OCI-LY1 (cell line): ENCODE results near the gene TICAM1.

Experiments
- H2AFZ ChIP-seq: fragments of 200-600 bp; sonication (generic), shearing (Covaris generic); 2 replicates; pipeline ENCODE4 v1.6.0; 2014; ENCODE audit warnings: antibody characterized with exemption, mild to moderate bottlenecking, low read length
- H3F3A ChIP-seq: fragments of 200-600 bp; sonication (generic), shearing (Covaris generic); 2 replicates; pipeline ENCODE4 v1.6.0; 2014; ENCODE audit warnings: mild to moderate bottlenecking, antibody characterized with exemption, low read length, moderate library complexity; ENCODE audit not compliant: insufficient read depth
- H3K27ac ChIP-seq: fragments of 200-600 bp; sonication (generic); 2 replicates; pipeline ENCODE4 v1.5.1; 2014; ENCODE audit warnings: low read length, mixed run types, mild to moderate bottlenecking, low read depth; ENCODE audit not compliant: poor library complexity, severe bottlenecking
- H3K27me3 ChIP-seq: fragments of 200-600 bp; sonication (generic); 2 replicates; pipeline ENCODE4 v1.6.0; 2014; ENCODE audit warnings: antibody characterized with exemption, mild to moderate bottlenecking, low read length, moderate library complexity; ENCODE audit not compliant: insufficient read depth
- H3K36me3 ChIP-seq: fragments of 200-600 bp; sonication (generic); 2 replicates; pipeline ENCODE4 v1.6.1; 2014; ENCODE audit warnings: mild to moderate bottlenecking, antibody characterized with exemption, low read length, moderate library complexity, mixed read lengths; ENCODE audit not compliant: insufficient read depth
- H3K4me1 ChIP-seq: fragments of 200-600 bp; sonication (generic); 2 replicates; pipeline ENCODE4 v1.5.1; 2014; ENCODE audit warnings: mild to moderate bottlenecking, low read length, moderate library complexity; ENCODE audit not compliant: insufficient read depth, severe bottlenecking
- H3K4me2 ChIP-seq: fragments of 200-600 bp; sonication (generic), shearing (Covaris generic); 2 replicates; pipeline ENCODE4 v1.6.1; 2014; ENCODE audit warnings: low read length
- H3K4me3 ChIP-seq: fragments of 200-600 bp; sonication (generic); 2 replicates; pipeline ENCODE4 v1.5.1; 2014; ENCODE audit warnings: low read length, low read depth, mild to moderate bottlenecking, mixed read lengths; ENCODE audit not compliant: poor library complexity, severe bottlenecking
- H3K79me2 ChIP-seq: fragments of 200-600 bp; shearing (Covaris generic); 2 replicates; pipeline ENCODE4 v1.6.1; 2016; ENCODE audit warnings: mixed run types, low read length, mixed read lengths; ENCODE audit not compliant: insufficient read depth
- H3K9ac ChIP-seq: fragments of 200-600 bp; sonication (generic), shearing (Covaris generic); 2 replicates; pipeline ENCODE4 v1.6.1; 2014; ENCODE audit warnings: mild to moderate bottlenecking, low read length, mixed read lengths
- H3K9me2 ChIP-seq: fragments of 200-600 bp; sonication (generic), shearing (Covaris generic); 2 replicates; pipeline ENCODE4 v1.6.1; 2014; ENCODE audit warnings: low read depth, mild to moderate bottlenecking, low read length, mixed read lengths
- H3K9me3 ChIP-seq: fragments of 200-600 bp; shearing (Covaris generic); 2 replicates; pipeline ENCODE4 v1.6.1; 2014; ENCODE audit warnings: low read length, mixed read lengths
- H4K20me1 ChIP-seq: fragments of 200-600 bp; sonication (generic), shearing (Covaris generic); 2 replicates; pipeline ENCODE4 v1.6.0; 2016; ENCODE audit warnings: mild to moderate bottlenecking, low read length; ENCODE audit not compliant: insufficient read depth
- EZH2 ChIP-seq: fragments of 200-600 bp; sonication (generic), shearing (Covaris generic); IDR thresholded peaks from 2 replicates; pipeline ENCODE4 v1.8.0; 2017; ENCODE audit warnings: borderline replicate concordance, mixed run types, mild to moderate bottlenecking, antibody characterized with exemption, low read length, moderate library complexity, mixed read lengths
- TF ChIP-seq, protein P1 (sequence below): fragments of 200-600 bp; sonication (generic), shearing (Covaris generic); IDR thresholded peaks from 2 replicates; pipeline ENCODE4 v1.5.1; 2017; ENCODE audit warnings: mild to moderate bottlenecking, antibody characterized with exemption, low read length, moderate library complexity, mixed read lengths

The TICAM1 gene

DNA sequence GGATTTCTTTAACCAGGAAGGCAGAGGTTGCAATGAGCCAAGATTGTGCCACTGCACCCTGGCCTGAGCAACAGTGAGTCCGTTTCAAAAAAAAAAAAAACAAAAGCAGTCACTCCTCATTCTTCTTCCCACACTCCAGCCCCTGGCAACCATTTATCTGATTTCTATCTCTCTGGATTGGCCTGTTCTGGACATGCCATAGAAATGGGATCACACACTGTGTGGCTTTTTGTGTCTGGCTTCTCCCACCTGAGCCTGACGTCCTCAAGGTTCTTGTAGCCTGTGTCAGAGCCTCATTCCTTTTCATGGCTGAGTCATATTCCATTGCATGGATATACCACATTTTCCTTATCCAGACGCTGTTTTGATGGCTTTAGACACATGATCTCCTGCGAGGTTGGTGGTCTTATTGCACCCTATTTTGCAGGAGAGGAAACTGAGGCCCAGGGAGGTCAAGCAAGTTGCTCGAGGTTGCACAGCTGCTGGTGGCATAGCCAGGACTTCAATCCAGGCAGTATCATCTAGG lies 55.8 kb downstream of the TICAM1 start:
- Histone ChIP-seq H3K27ac (no peak overlapping the region), H3K27me3 (no peaks in the 10 kb centered on the region; the same call in 1 of the 2 replicates), H3K36me3 (no peaks in the 10 kb centered on the region; the same call in 1 of the 2 replicates), H3K9ac (no peak overlapping the region), H3K79me2 (no peaks in the 10 kb centered on the region), H3K9me2 (no peaks in the 10 kb centered on the region), H3K4me2 (no peak overlapping the region), H3F3A (no peaks in the 10 kb centered on the region), H4K20me1 (no peaks in the 10 kb centered on the region), H3K9me3 (no peaks in the 10 kb centered on the region), H3K4me1 (no peaks in the 10 kb centered on the region), H2AFZ (no peak overlapping the region), H3K4me3 (no peak overlapping the region)
- TF ChIP-seq, protein P1, sequence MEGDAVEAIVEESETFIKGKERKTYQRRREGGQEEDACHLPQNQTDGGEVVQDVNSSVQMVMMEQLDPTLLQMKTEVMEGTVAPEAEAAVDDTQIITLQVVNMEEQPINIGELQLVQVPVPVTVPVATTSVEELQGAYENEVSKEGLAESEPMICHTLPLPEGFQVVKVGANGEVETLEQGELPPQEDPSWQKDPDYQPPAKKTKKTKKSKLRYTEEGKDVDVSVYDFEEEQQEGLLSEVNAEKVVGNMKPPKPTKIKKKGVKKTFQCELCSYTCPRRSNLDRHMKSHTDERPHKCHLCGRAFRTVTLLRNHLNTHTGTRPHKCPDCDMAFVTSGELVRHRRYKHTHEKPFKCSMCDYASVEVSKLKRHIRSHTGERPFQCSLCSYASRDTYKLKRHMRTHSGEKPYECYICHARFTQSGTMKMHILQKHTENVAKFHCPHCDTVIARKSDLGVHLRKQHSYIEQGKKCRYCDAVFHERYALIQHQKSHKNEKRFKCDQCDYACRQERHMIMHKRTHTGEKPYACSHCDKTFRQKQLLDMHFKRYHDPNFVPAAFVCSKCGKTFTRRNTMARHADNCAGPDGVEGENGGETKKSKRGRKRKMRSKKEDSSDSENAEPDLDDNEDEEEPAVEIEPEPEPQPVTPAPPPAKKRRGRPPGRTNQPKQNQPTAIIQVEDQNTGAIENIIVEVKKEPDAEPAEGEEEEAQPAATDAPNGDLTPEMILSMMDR = no peak

- Histone ChIP-seq H3K79me2 (no peaks in the 10 kb centered on the region), H3K9me3 (no peaks in the 10 kb centered on the region), H2AFZ (no peak overlapping the region), H3K9me2 (no peaks in the 10 kb centered on the region), H4K20me1 (no peaks in the 10 kb centered on the region), H3K27ac (no peak overlapping the region), H3K36me3 (no peaks in the 10 kb centered on the region), H3K4me3 (no peak overlapping the region), H3K4me2 (no peak overlapping the region), H3F3A (no peaks in the 10 kb centered on the region), H3K4me1 (no peaks in the 10 kb centered on the region), H3K9ac (no peak overlapping the region), H3K27me3 (no peaks in the 10 kb centered on the region)
- TF ChIP-seq EZH2 = no peak
- TF ChIP-seq, protein P1 = no peak
Measured at GRCh38 chr19:4774136-4774535, 57.4 kb downstream of the TICAM1 start.

DNA sequence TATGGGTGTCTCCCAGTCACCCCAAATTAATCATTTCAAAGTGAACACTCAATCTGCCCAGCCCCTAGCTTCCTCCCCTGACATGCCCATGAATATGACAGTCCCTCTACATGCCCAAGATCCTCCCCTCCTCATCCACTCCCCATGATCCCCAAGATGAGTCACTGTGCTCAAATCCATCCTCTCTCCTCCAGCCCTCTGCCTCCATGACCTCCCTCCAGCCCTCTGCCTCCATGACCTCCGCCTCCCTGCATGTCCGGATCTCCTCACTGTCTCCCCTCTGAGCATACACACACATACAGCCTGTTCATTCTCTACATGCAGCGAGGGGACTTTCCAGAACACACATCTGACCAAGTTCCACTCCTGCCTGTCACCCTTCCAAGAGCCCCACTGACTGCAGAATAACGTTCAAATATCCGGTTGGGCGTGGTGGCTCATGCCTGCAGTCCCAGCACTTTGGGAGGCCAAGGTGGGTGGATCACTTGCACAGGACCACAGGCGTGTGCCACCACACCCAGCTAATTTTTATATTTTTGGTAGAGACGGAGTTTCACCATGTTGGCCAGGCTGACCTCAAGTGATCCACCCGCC lies 58.4 kb downstream of the TICAM1 start:
- H3K27me3 ChIP-seq = no peaks in the 10 kb centered on the region
- no peak overlapping the region for H3K9ac ChIP-seq
- no peak for TF ChIP-seq EZH2
- TF ChIP-seq, protein P1 = no peak
- H3K9me3 ChIP-seq = no peaks in the 10 kb centered on the region
- no peaks in the 10 kb centered on the region for H3F3A ChIP-seq
- H3K4me2 ChIP-seq = no peak overlapping the region
- H3K27ac ChIP-seq = no peak overlapping the region
- no peaks in the 10 kb centered on the region for H3K4me1 ChIP-seq
- H3K79me2 ChIP-seq = no peaks in the 10 kb centered on the region
- H3K36me3 ChIP-seq = no peaks in the 10 kb centered on the region
- H4K20me1 ChIP-seq = no peaks in the 10 kb centered on the region
- H2AFZ ChIP-seq = no peak overlapping the region
- no peaks in the 10 kb centered on the region for H3K9me2 ChIP-seq
- no peak overlapping the region for H3K4me3 ChIP-seq
